ENCODE results near the gene NOL4L.

The NOL4L gene

GRCh38 chr20:32622585-32623468, 37.7 kb upstream of the NOL4L start:
- Histone ChIP-seq H4K12ac (ENCODE audit: low read depth, low read length) (no peak overlapping the region), H3K27ac (ENCODE audit: low read depth, low read length) (no peak overlapping the region), H2BK5ac (ENCODE audit: low read depth, low read length, poor library complexity) (no peak overlapping the region), H3K79me1 (ENCODE audit: low read length) (peaks cover 1% of the 10 kb centered on the region), H3K23ac (ENCODE audit: low read length) (no peak overlapping the region), H4K8ac (ENCODE audit: low read depth, low read length) (no peak overlapping the region), H3K4me2 (ENCODE audit: low read length) (no peak overlapping the region), H2AK5ac (ENCODE audit: low read length) (no peak overlapping the region), H3K4me3 (ENCODE audit: low read depth, low read length) (no peak overlapping the region), H3K4me1 (ENCODE audit: control insufficient read depth in 1 of 2, insufficient read depth in 2 of 2, low read length in 2 of 2) (peaks cover 0 to 2% of the 10 kb centered on the region in 2 experiments), H3K9ac (ENCODE audit: low read length) (no peak overlapping the region), H3K14ac (ENCODE audit: low read length) (no peak overlapping the region), H3K18ac (ENCODE audit: low read length) (no peak overlapping the region), H4K91ac (ENCODE audit: low read depth, low read length) (no peak overlapping the region), H2BK120ac (ENCODE audit: insufficient read depth, low read length, poor library complexity) (no peak overlapping the region), H3K4ac (ENCODE audit: low read depth, low read length) (no peak overlapping the region), H2BK12ac (ENCODE audit: low read length) (no peak overlapping the region), H3K9me3 (ENCODE audit: insufficient read depth, low read depth, low read length) (no peaks in the 10 kb centered on the region), H3K79me2 (ENCODE audit: control insufficient read depth, insufficient read depth, low read length, poor library complexity) (no peaks in the 10 kb centered on the region), H2AFZ (ENCODE audit: insufficient read depth, low read length, poor library complexity) (no peak overlapping the region), H3K36me3 (ENCODE audit: control insufficient read depth in 1 of 2, insufficient read depth in 2 of 2, low read length in 2 of 2) (no peaks in the 10 kb centered on the region), H3K27me3 (ENCODE audit: insufficient read depth, low read length) (no peaks in the 10 kb centered on the region)
- DNase-seq, result no peak
- whole genome bisulfite sequencing (ENCODE audit: extremely low coverage, insufficient coverage, insufficient read length), result no CpG with 5 or more reads among the region's 21 CpGs

DNA sequence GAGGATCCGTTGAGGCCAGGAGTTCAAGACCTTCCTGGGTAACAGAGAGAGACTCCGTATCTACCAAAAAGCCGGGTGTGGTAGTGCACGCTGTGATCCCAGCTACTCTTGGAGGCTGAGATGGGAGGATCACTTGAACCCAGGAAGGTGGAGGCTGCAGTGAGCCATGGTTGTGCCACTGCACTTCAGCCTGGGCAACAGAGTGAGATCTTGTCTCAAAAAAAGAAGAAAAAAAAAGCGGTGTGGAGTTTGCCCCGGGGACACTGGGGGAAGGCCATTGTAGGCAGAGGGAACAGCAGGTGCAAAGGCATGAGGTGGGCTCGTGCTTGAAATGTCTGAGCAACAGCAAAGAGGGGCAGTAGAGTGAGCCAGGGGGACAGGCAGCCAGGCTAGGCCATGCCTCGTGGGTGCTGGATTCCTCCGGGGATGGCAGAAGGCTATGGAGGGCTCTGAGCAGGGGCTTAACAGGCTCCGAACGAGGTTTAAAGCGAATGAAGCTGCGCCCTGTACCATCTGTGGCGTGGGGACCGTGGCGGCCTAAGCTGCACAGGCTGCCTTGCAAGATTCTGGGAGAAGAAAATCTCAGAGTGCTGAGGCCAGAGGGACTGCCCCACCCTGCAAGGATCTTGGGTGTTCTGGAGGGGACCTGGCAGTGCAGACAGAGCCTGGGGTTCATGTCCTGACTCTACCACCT, 36.9 kb upstream of the NOL4L start:
- H3K4me2 ChIP-seq (ENCODE audit: low read length), result no peak overlapping the region
- no peak overlapping the region for H2AK5ac ChIP-seq (ENCODE audit: low read length)
- no peak overlapping the region for H4K8ac ChIP-seq (ENCODE audit: low read depth, low read length)
- H2AFZ ChIP-seq (ENCODE audit: insufficient read depth, low read length, poor library complexity), result no peak overlapping the region
- no peak overlapping the region for H3K23ac ChIP-seq (ENCODE audit: low read length)
- H3K9me3 ChIP-seq (ENCODE audit: insufficient read depth, low read depth, low read length), result peaks cover 3% of the 10 kb centered on the region
- no peak overlapping the region for H4K91ac ChIP-seq (ENCODE audit: low read depth, low read length)
- no CpG with 5 or more reads among the region's 16 CpGs for WGBS (ENCODE audit: extremely low coverage, insufficient coverage, insufficient read length)
- H3K18ac ChIP-seq (ENCODE audit: low read length), result no peak overlapping the region
- no peaks in the 10 kb centered on the region for H3K36me3 ChIP-seq (ENCODE audit: control insufficient read depth in 1 of 2, insufficient read depth in 2 of 2, low read length in 2 of 2)
- H3K27ac ChIP-seq (ENCODE audit: low read depth, low read length), result no peak overlapping the region
- H3K14ac ChIP-seq (ENCODE audit: low read length), result no peak overlapping the region
- H3K9ac ChIP-seq (ENCODE audit: low read length), result no peak overlapping the region
- no peak overlapping the region for H2BK5ac ChIP-seq (ENCODE audit: low read depth, low read length, poor library complexity)
- H3K79me1 ChIP-seq (ENCODE audit: low read length), result no peaks in the 10 kb centered on the region
- H3K4me1 ChIP-seq (ENCODE audit: control insufficient read depth in 1 of 2, insufficient read depth in 2 of 2, low read length in 2 of 2), result no peaks in the 10 kb centered on the region
- DNase-seq, result no peak
- no peak overlapping the region for H4K12ac ChIP-seq (ENCODE audit: low read depth, low read length)
- H3K4me3 ChIP-seq (ENCODE audit: low read depth, low read length), result no peak overlapping the region
- H3K79me2 ChIP-seq (ENCODE audit: control insufficient read depth, insufficient read depth, low read length, poor library complexity), result no peaks in the 10 kb centered on the region
- no peak overlapping the region for H3K4ac ChIP-seq (ENCODE audit: low read depth, low read length)
- no peak overlapping the region for H2BK120ac ChIP-seq (ENCODE audit: insufficient read depth, low read length, poor library complexity)
- H2BK12ac ChIP-seq (ENCODE audit: low read length), result no peak overlapping the region
- no peaks in the 10 kb centered on the region for H3K27me3 ChIP-seq (ENCODE audit: insufficient read depth, low read length)

DNA sequence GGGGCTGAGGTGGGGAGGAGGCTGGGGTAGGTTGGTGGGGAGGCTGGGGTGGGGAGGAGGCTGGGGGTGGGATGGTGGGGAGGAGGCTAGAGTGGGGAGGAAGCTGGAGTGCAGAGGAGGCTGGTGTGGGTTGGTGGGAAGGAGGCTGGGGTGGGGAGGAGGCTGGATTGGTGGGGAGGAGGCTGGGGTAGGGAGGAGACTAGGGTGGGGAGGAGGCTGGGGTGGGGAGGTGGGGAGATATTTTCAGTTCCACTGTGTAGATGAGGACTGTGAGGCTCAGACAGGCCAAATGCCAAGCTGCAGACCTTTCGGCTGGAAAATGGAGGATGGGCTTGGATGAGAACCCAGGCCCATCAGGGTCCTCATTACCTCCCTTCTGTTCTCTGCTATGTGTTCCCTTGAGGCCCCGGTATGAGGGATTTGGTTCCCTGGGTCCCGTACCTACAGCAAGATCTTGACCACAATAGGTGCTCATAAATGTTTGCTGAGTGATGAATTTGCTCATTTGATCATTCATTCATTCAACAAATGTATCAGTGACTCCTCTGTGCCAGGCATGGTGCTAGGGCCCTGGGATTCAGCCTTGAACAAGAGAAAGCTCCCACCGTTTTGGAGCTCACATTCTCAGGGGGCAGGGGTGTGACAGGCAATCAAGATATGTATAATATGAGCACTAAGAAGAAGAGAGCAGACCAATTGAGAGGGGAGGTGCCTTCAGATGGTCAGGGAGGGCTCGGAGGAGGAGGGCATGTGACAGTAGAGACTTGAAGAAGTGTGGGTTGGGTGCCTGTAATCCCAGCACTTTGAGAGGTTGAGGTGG, 36.1 kb upstream of the NOL4L start:
- no peaks in the 10 kb centered on the region for H3K79me1 ChIP-seq (ENCODE audit: low read length)
- no peak overlapping the region for H3K27ac ChIP-seq (ENCODE audit: low read depth, low read length)
- H2BK5ac ChIP-seq (ENCODE audit: low read depth, low read length, poor library complexity), result no peak overlapping the region
- H2BK12ac ChIP-seq (ENCODE audit: low read length), result no peak overlapping the region
- no CpG with 5 or more reads among the region's 5 CpGs for WGBS (ENCODE audit: extremely low coverage, insufficient coverage, insufficient read length)
- H3K4me3 ChIP-seq (ENCODE audit: low read depth, low read length), result no peak overlapping the region
- no peak overlapping the region for H2AFZ ChIP-seq (ENCODE audit: insufficient read depth, low read length, poor library complexity)
- no peak overlapping the region for H3K23ac ChIP-seq (ENCODE audit: low read length)
- H3K4me1 ChIP-seq (ENCODE audit: control insufficient read depth in 1 of 2, insufficient read depth in 2 of 2, low read length in 2 of 2), result no peaks in the 10 kb centered on the region
- no peaks in the 10 kb centered on the region for H3K79me2 ChIP-seq (ENCODE audit: control insufficient read depth, insufficient read depth, low read length, poor library complexity)
- no peak overlapping the region for H3K9ac ChIP-seq (ENCODE audit: low read length)
- no peak overlapping the region for H3K4me2 ChIP-seq (ENCODE audit: low read length)
- H4K91ac ChIP-seq (ENCODE audit: low read depth, low read length), result no peak overlapping the region
- H2AK5ac ChIP-seq (ENCODE audit: low read length), result no peak overlapping the region
- peaks cover 3% of the 10 kb centered on the region for H3K9me3 ChIP-seq (ENCODE audit: insufficient read depth, low read depth, low read length)
- no peaks in the 10 kb centered on the region for H3K27me3 ChIP-seq (ENCODE audit: insufficient read depth, low read length)
- no peak overlapping the region for H2BK120ac ChIP-seq (ENCODE audit: insufficient read depth, low read length, poor library complexity)
- H4K8ac ChIP-seq (ENCODE audit: low read depth, low read length), result no peak overlapping the region
- H4K12ac ChIP-seq (ENCODE audit: low read depth, low read length), result no peak overlapping the region
- H3K36me3 ChIP-seq (ENCODE audit: control insufficient read depth in 1 of 2, insufficient read depth in 2 of 2, low read length in 2 of 2), result no peaks in the 10 kb centered on the region
- no peak overlapping the region for H3K4ac ChIP-seq (ENCODE audit: low read depth, low read length)
- DNase-seq, result no peak
- no peak overlapping the region for H3K14ac ChIP-seq (ENCODE audit: low read length)
- H3K18ac ChIP-seq (ENCODE audit: low read length), result no peak overlapping the region

DNA sequence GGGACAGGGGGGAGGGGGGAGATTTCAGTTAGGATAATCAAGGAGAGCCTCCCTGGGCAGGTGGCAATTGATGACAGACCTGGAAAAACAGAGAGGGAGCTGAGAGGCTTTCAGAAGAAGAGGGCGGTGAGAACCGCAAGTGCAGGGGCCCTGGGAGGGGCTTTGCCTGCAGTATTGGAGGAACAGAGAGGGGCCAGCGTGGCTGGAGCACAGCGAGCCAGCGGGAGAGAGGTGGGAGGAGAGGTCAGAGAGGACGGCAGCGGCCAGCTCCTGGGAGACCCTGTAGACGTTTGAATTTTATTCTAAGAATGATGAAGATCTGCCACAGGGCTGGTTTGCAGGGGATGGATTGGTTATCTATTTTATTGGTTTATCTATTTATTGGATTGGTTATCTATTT, 34.5 kb upstream of the NOL4L start:
- no peak overlapping the region for H3K4me2 ChIP-seq (ENCODE audit: low read length)
- H4K91ac ChIP-seq (ENCODE audit: low read depth, low read length), result no peak overlapping the region
- H3K36me3 ChIP-seq (ENCODE audit: control insufficient read depth in 1 of 2, insufficient read depth in 2 of 2, low read length in 2 of 2), result no peaks in the 10 kb centered on the region
- H2AK5ac ChIP-seq (ENCODE audit: low read length), result no peak overlapping the region
- peaks cover 3% of the 10 kb centered on the region for H3K9me3 ChIP-seq (ENCODE audit: insufficient read depth, low read depth, low read length)
- no peak overlapping the region for H3K14ac ChIP-seq (ENCODE audit: low read length)
- DNase-seq, result no peak
- H2AFZ ChIP-seq (ENCODE audit: insufficient read depth, low read length, poor library complexity), result no peak overlapping the region
- H2BK12ac ChIP-seq (ENCODE audit: low read length), result no peak overlapping the region
- H3K79me1 ChIP-seq (ENCODE audit: low read length), result no peaks in the 10 kb centered on the region
- H3K18ac ChIP-seq (ENCODE audit: low read length), result no peak overlapping the region
- H3K27ac ChIP-seq (ENCODE audit: low read depth, low read length), result no peak overlapping the region
- H3K4me3 ChIP-seq (ENCODE audit: low read depth, low read length), result no peak overlapping the region
- no peaks in the 10 kb centered on the region for H3K79me2 ChIP-seq (ENCODE audit: control insufficient read depth, insufficient read depth, low read length, poor library complexity)
- no peak overlapping the region for H3K4ac ChIP-seq (ENCODE audit: low read depth, low read length)
- no peak overlapping the region for H4K12ac ChIP-seq (ENCODE audit: low read depth, low read length)
- no peaks in the 10 kb centered on the region for H3K27me3 ChIP-seq (ENCODE audit: insufficient read depth, low read length)
- no peaks in the 10 kb centered on the region for H3K4me1 ChIP-seq (ENCODE audit: control insufficient read depth in 1 of 2, insufficient read depth in 2 of 2, low read length in 2 of 2)
- no CpG with 5 or more reads among the region's 8 CpGs for WGBS (ENCODE audit: extremely low coverage, insufficient coverage, insufficient read length)
- H3K23ac ChIP-seq (ENCODE audit: low read length), result no peak overlapping the region
- H2BK120ac ChIP-seq (ENCODE audit: insufficient read depth, low read length, poor library complexity), result no peak overlapping the region
- no peak overlapping the region for H3K9ac ChIP-seq (ENCODE audit: low read length)
- H2BK5ac ChIP-seq (ENCODE audit: low read depth, low read length, poor library complexity), result no peak overlapping the region
- H4K8ac ChIP-seq (ENCODE audit: low read depth, low read length), result no peak overlapping the region
